ENCODE results near the gene GLYATL3. TPM values are rescaled to one million over a fixed set of nuclear protein-coding genes. Genes with fewer than 3 reads are reported as not detected.

GLYATL3 gene
- total RNA-seq, 1 donor from 2014 or later, result not detected

DNA sequence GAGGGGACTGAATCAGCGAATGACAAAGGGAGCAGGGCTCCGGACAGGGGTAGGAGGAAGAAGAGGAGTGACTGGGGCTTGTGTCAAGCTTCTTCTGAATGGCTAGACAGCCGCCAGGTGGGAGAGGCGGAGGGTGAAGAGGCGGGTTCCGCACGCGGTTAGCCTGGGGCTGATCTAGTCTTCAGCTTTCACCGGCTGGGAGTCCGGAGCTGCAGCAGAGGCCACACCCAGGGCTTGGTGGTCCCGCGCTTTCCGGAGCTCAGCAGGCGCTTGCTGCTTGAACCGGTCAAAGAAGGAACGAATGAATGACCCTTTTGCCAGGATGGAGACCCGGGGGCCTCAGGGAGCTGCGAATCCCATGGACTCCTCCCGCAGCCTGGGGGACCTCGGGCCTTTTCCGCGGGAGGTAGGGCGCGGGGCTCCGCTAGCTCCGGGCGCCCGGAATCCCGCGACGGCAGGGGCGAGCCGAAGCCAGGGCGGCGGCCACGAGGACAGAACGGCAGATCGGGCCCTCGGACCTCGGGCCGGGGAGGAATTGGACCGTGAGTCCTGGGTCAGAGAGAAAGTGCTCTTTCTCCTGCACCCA is 50.9 kb downstream of the GLYATL3 start, which contains the start of gene C6orf141:
TSS of gene C6orf141 (plus strand) at position 177 of the 586 bp plus-strand sequence. CDS start at position 302, 125 bp downstream.
- Mint-ChIP-seq H3K27me3 (peaks cover 38% of the 10 kb centered on the region), H3K9me3 (no peaks in the 10 kb centered on the region), H3K4me1 (ENCODE audit: unreplicated experiment) (peaks cover 17% of the 10 kb centered on the region), H3K27ac (peak within 1 kb of the TSS; percentile 79), H3K4me3 (peak within 1 kb of the TSS; percentile 90), H3K36me3 (no peaks in the 10 kb centered on the region)
- TF ChIP-seq, protein P1, sequence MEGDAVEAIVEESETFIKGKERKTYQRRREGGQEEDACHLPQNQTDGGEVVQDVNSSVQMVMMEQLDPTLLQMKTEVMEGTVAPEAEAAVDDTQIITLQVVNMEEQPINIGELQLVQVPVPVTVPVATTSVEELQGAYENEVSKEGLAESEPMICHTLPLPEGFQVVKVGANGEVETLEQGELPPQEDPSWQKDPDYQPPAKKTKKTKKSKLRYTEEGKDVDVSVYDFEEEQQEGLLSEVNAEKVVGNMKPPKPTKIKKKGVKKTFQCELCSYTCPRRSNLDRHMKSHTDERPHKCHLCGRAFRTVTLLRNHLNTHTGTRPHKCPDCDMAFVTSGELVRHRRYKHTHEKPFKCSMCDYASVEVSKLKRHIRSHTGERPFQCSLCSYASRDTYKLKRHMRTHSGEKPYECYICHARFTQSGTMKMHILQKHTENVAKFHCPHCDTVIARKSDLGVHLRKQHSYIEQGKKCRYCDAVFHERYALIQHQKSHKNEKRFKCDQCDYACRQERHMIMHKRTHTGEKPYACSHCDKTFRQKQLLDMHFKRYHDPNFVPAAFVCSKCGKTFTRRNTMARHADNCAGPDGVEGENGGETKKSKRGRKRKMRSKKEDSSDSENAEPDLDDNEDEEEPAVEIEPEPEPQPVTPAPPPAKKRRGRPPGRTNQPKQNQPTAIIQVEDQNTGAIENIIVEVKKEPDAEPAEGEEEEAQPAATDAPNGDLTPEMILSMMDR (conservative IDR thresholded peaks at IDR 0.05), result no peak
- DNase-seq (ENCODE audit: extremely low spot score, unreplicated experiment), result peak; percentile 70

DNA sequence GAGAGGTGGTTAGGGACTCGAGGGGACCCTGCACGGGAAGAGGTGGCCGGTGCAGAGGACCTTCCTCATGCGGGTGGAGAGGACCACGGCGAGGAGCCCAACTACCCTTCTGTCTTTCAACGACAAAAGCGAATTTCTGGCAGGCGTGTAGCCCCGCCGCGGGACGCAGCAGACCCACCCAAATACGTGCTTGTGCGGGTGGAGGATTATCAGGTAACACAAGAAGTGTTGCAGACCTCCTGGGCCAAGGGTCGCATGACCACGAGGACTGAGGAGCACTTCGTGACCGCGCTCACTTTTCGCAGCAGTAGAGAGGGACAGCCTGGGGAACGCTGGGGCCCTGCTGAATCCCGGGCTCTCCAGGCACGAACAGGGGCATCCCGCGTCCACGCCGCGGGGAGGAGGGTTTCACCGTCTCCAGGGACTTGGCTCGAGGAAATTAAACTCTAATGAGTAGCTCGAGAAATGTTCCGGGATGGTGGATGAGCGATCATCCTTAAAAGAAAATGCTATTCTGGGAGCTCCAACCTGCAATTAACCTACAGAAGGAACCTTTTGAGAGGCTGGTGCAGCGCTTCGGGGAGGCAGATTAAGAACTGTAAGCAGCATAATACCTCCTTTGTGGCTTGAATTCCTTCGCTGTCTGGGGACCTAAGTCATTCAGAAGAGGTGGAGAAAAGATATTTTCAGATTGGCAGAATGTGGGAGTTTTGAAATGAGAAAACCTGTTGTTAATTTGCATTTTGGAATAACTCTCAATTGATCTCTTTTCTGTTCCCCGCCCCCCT is 51.5 kb downstream of the GLYATL3 start:
- peaks cover 21% of the 10 kb centered on the region for H3K4me1 Mint-ChIP-seq (ENCODE audit: unreplicated experiment)

DNA sequence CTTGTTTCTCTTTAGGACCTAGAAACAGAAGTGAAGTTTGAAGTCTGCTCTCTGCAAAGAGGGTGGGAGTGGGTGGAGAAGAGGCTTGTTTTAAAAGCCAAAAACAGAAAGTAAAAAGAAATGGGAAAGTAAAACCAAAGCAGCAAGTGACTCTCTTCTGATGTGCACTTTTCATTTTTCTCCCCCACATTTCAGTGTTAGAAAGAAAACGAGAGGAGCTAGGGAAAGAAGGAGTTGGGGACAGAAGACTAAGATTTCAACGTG is 52.1 kb downstream of the GLYATL3 start:
- H3K27ac Mint-ChIP-seq, result peak overlapping the region; percentile 71
- H3K4me1 Mint-ChIP-seq (ENCODE audit: unreplicated experiment), result peaks cover 26% of the 10 kb centered on the region
- no peak for DNase-seq (ENCODE audit: extremely low spot score, unreplicated experiment)
- peak overlapping the region; percentile 90 for H3K4me3 Mint-ChIP-seq
- peaks cover 5% of the 10 kb centered on the region for H3K36me3 Mint-ChIP-seq
- TF ChIP-seq, protein P1 (conservative IDR thresholded peaks at IDR 0.05), result no peak
- peaks cover 5% of the 10 kb centered on the region for H3K9me3 Mint-ChIP-seq
- H3K27me3 Mint-ChIP-seq, result peaks cover 38% of the 10 kb centered on the region

More for the DNA sequence above, 51.5 kb downstream of the GLYATL3 start:
- Mint-ChIP-seq H3K27ac (peak overlapping the region; percentile 71), H3K9me3 (no peaks in the 10 kb centered on the region), H3K36me3 (peaks cover 1% of the 10 kb centered on the region), H3K27me3 (peaks cover 38% of the 10 kb centered on the region), H3K4me3 (peak overlapping the region; percentile 90)
- TF ChIP-seq, protein P1 (conservative IDR thresholded peaks at IDR 0.05), result no peak
- DNase-seq (ENCODE audit: extremely low spot score, unreplicated experiment), result no peak

DNA sequence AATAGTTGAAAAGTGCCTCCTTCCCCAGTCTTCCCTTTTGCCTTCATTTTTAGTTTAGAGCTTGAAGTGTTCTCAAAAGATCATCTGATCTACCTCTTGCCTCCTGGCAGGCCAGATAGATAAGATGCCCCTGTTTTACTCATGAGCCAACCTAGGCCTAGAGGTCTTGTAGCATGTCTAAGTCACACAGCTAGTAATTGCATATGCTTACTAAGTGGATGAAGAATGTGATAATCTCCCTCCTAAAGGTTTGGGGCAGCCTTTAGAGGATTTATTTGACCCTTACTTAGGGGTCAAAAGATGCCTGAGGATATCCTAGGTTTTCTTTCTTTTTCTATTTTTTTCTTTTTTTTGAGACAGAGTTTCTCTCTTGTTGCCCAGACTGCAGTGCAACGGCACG is 52.9 kb downstream of the GLYATL3 start:
- H3K27me3 Mint-ChIP-seq, result peaks cover 33% of the 10 kb centered on the region
- TF ChIP-seq, protein P1 (conservative IDR thresholded peaks at IDR 0.05), result no peak
- no peak for DNase-seq (ENCODE audit: extremely low spot score, unreplicated experiment)
- H3K27ac Mint-ChIP-seq, result no peak overlapping the region
- H3K9me3 Mint-ChIP-seq, result peaks cover 5% of the 10 kb centered on the region
- H3K4me3 Mint-ChIP-seq, result peak overlapping the region; percentile 82
- peaks cover 26% of the 10 kb centered on the region for H3K4me1 Mint-ChIP-seq (ENCODE audit: unreplicated experiment)
- peaks cover 5% of the 10 kb centered on the region for H3K36me3 Mint-ChIP-seq

DNA sequence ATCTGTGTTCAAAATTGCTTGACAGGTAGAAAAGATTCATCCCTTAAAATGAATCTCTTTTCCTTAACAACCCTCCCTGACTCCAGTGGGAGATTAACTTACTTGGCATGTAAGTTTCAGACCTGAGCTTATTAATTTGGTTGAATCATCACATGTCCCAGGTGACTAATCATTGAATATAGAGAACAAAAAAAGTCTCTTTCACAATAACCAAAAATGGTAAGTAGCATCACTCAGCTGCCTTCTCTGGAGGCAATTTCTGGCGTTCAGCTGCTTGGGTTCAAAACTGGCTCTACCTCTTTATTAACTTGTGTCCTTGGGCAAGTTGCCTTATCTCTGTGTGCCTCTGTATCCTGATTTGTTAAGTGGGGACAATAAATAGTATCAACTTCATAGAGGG is 53.7 kb downstream of the GLYATL3 start:
- H3K36me3 Mint-ChIP-seq, result peaks cover 5% of the 10 kb centered on the region
- H3K27ac Mint-ChIP-seq, result peak overlapping the region; percentile 83
- no peak for DNase-seq (ENCODE audit: extremely low spot score, unreplicated experiment)
- H3K4me1 Mint-ChIP-seq (ENCODE audit: unreplicated experiment), result peaks cover 26% of the 10 kb centered on the region
- peak overlapping the region; percentile 82 for H3K4me3 Mint-ChIP-seq
- TF ChIP-seq, protein P1 (conservative IDR thresholded peaks at IDR 0.05), result no peak
- peaks cover 32% of the 10 kb centered on the region for H3K27me3 Mint-ChIP-seq
- peaks cover 5% of the 10 kb centered on the region for H3K9me3 Mint-ChIP-seq
